Germinal center (tissue), 1 donor: Measurements from ENCODE around the gene TSC22D3.
"Not testable (repeated sequence)": the region's sequence is repeated elsewhere in the genome, so short reads cannot be mapped to it uniquely, and the experiment has no call there.

Experiments used
- DNase-seq: peaks from one replicate; pipeline ENCODE4 v3.0.0; 2012; ENCODE audit warnings: mixed read lengths, low spot score

The TSC22D3 gene

GRCh38 chrX:107682256-107682655 is 93.3 kb downstream of the TSC22D3 start:
- no peak for DNase-seq

GRCh38 chrX:107678957-107679740 is 96.4 kb downstream of the TSC22D3 start:
- no peak for DNase-seq

- no peak for DNase-seq
Measured at GRCh38 chrX:107677909-107678308, 97.7 kb downstream of the TSC22D3 start.

- no peak for DNase-seq
Measured at GRCh38 chrX:107677501-107677901, 98.1 kb downstream of the TSC22D3 start.

GRCh38 chrX:107676559-107677378 is 98.8 kb downstream of the TSC22D3 start:
- DNase-seq = no peak

GRCh38 chrX:107675823-107676555 is 99.6 kb downstream of the TSC22D3 start:
- DNase-seq = no peak

- no peak for DNase-seq
Measured at GRCh38 chrX:107675365-107675654, 100.3 kb downstream of the TSC22D3 start.

- DNase-seq = peak; percentile 14
Measured at GRCh38 chrX:107674480-107675364, 100.9 kb downstream of the TSC22D3 start.

GRCh38 chrX:107673933-107674479 is 101.6 kb downstream of the TSC22D3 start:
- peak; percentile 70 for DNase-seq

GRCh38 chrX:107673431-107673830 is 102.2 kb downstream of the TSC22D3 start:
- no peak for DNase-seq

GRCh38 chrX:107672955-107673378 is 102.6 kb downstream of the TSC22D3 start:
- DNase-seq = peak; percentile 47

GRCh38 chrX:107671256-107671655 is 104.3 kb downstream of the TSC22D3 start:
- not testable (repeated sequence) for DNase-seq

GRCh38 chrX:107669885-107670628 is 105.5 kb downstream of the TSC22D3 start:
- no peak for DNase-seq

GRCh38 chrX:107669261-107669660 is 106.3 kb downstream of the TSC22D3 start:
- DNase-seq = no peak

- DNase-seq = not testable (repeated sequence)
Measured at GRCh38 chrX:107668710-107669109, 106.9 kb downstream of the TSC22D3 start.

- DNase-seq = no peak
Measured at GRCh38 chrX:107667426-107667825, 108.2 kb downstream of the TSC22D3 start.

GRCh38 chrX:107666931-107667330 is 108.7 kb downstream of the TSC22D3 start:
- DNase-seq = no peak
